Stimulated activated CD8-positive, alpha-beta memory T cell treated with anti-CD3 and anti-CD28 coated beads, Interleukin-2, amount 100 ng/mL, for 1 hour (primary cell): ENCODE data around the gene BNC2.

ENCODE experiments used
- DNase-seq, 2 donors: peaks; one replicate each; pipeline ENCODE4 v3.0.0-alpha.2; 2020; ENCODE audit warnings: low read depth in 2 of 2

Gene BNC2

GRCh38 chr9:16368237-16369087 lies 502.0 kb downstream of the BNC2 start:
- DNase-seq = no peak

- DNase-seq = no peak
Measured at GRCh38 chr9:16367605-16368231, 502.8 kb downstream of the BNC2 start.

- DNase-seq = no peak
Measured at GRCh38 chr9:16364347-16364746, 506.1 kb downstream of the BNC2 start.

GRCh38 chr9:16363916-16364315 lies 506.6 kb downstream of the BNC2 start:
- no peak for DNase-seq

- DNase-seq = no peak
Measured at GRCh38 chr9:16363073-16363781, 507.2 kb downstream of the BNC2 start.

GRCh38 chr9:16361939-16362338 lies 508.5 kb downstream of the BNC2 start:
- no peak for DNase-seq

- no peak for DNase-seq
Measured at GRCh38 chr9:16361118-16361517, 509.4 kb downstream of the BNC2 start.

- DNase-seq = no peak
Measured at GRCh38 chr9:16360247-16360646, 510.2 kb downstream of the BNC2 start.
